ENCODE results near the gene TLK1.

Gene TLK1

DNA sequence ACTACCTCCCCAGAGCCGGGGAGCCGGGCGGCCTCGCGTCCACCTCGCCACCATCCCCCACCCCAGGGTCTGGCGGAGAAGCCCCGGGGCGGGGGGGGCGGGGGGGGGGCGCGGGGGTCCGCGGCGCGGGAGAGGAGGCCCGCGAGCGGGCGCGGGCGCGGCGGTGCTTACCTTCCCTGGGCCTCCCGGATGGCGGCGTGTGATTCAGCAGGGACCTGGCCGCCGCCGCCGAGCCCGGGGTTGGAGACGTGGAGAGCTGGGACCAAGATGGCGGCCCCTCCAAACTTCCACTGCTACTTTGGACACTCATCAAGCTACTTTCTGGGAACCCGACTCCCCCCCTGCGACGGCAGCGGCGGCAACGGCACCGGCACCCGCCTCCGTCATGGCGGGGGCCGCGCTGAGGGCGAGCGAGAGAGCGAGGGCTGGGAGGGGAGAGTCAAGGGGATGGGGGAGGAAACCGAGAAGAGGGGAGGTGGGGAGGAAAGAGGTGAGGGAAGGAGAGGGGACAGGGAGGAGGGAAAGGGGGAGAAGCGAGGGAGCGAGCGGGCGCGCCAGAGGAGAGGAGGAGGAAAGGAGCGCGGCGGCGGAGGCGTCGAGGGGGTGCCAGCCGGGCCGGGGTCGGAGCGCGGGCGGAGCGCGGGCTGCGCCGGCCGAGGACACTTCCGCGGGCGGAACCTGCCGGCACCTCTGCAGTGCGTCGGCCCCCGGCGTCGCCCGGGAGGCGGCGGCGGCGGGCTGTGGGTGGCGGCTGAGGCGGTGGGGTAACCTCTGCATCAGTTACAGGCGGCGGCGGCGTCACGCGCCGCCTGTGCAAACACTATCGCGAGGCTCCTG is at the start of gene TLK1:
Gene TLK1, minus strand, starts transcription at position 775 of the 837 bp plus-strand sequence. Its CDS starts 465 bp downstream, at position 310.
- peak; percentile 49 for DNase-seq

DNA sequence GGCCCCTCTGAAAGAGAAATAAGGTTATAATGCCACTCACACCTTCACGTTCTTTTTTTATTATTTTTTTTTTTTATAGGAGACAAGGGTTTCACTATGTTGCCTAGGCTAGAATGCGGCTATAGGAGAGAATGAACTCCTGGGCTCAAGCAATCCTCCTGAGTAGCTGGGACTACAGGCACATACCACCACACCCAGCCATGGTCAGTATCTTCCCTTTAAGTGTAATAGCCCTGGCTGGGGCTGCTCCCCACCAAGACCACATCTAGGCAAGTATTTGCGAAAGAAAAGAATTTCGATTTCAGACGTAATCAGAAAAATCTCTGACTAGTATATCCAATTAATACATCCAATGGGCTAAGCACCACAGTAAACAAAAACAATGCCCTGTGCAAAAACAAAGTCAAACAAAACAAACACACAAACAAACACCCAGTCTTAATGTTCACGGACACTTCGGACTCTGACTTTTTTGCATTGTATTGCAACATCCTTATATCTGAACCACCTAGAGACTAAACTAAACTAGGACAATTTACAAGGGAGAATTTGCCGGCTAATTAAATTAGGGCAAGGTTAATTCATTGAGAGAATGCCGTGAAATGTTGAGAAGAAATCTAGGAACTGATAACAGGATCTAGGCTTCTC is 49.6 kb upstream of the TLK1 start:
- no peak for DNase-seq

DNA sequence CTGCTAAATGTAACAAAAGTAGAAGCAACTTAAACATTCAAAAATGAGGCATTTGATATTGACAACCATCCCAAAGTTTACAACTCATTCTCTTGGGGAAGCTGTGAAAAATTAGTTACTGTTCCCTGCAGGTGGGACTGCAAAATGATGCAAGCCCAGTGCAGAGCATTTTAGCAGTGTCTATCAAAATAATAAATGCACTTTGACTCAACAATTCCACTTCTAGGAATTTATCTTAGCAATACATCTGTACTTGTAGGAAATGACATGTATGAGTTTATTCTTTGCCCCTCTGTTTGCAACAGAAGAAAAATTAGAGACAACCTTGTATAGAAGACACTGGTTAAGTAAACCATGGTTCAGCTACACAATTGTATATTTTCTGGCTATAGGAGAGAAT is 48.0 kb upstream of the TLK1 start:
- no peak for DNase-seq

DNA sequence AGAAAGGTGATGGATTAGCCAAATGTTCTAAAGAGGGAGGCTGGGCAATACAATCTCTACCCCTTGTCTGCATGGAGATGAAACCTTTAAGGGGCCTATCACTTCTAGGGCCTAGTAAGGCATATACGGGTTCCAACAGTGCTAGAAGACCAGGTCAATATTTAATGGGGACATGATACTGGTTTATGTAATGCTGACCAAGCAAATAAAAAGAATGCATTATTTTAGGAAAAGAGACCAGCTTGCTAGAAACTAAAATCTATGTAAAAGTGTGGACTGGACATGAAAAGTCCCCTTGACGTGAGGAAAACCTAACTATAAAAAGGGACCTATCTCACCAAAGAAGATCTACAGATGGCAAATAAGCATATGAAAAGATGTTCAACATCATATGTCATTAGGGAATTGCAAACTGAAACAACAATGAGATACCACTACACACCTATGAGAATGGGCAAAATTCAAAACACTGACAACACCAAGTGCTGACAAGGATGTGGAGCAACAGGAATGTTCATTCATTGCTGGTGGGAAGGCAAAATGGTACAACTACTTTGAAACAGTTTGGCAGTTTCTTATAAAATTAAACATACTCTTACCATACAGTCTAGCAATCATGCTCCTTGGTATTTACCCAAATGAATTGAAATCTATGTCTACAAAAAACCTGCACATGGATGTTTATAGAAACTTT is 45.9 kb upstream of the TLK1 start:
- no peak for DNase-seq

DNA sequence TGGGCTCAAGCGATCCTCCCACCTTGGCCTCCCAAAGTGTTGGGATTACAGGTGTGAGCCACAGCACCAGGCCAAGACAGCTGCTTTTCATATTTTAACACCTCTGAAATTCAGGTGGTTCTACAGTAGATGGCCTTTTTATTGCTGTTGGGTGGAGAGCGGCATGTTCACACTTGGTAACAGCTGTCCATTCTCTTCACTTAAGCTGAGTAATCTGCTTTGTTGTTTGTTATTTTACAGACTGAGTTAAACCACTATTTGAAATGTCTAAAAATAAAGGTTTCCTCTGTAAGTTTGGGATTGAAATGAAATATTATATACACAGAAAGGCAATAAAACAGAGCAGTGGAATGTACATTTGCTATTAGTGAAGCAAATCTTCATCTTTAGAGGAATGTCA is 44.9 kb upstream of the TLK1 start:
- DNase-seq, result no peak

DNA sequence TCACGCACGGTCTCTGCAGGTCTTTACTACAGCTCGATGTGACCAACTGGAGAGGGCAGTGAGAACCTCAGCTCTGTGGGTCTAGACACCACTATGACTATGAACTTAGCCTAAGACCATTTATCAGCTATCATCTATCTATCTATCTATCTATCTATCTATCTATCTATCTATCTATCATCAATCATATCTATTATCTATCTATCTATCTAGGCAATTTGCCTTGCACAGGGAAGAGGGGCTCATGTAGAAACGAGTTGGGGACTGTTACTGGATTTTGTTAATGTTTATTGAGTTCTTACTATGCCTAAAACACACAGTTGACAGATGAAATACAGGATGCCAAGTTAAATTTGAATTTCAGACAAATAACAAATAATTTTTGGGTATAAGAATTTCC is 41.1 kb upstream of the TLK1 start:
- DNase-seq, result no peak

DNA sequence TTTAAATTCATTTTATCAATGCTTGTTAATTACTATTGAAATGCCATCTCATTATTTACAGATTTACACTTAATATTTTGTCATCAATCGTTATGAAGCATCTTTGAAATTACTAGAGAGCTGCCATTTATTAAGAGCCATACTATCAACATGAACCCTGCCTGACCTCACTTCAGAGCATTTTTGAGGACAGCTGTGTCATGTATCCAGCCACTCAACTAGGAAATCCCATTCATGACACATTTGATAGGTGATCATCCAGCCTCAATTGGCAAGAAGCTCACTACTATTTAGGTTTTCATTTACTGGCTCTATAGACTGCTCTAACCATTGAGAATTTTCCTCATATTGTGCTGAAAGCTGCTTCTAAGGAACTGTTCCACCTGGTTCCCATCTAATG is 40.6 kb upstream of the TLK1 start:
- DNase-seq, result no peak

DNA sequence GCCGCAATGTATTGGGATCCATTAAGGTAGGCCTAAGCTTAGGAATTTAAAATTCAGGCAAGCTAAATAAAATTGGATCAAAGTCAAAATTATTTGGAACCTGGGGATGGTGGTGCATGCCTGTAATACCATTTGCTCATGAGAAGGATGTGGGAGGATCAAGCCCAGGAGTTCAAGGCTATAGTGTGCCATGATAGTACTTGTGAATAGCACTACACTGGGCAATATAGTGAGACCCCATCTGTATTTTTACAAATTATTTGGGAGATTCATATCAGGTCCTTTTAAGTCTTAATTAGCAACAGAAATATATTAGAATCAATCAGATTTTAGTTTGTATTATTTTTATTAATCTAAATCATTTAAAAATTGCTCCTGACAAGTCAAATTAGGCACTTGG is 39.8 kb upstream of the TLK1 start:
- no peak for DNase-seq

DNA sequence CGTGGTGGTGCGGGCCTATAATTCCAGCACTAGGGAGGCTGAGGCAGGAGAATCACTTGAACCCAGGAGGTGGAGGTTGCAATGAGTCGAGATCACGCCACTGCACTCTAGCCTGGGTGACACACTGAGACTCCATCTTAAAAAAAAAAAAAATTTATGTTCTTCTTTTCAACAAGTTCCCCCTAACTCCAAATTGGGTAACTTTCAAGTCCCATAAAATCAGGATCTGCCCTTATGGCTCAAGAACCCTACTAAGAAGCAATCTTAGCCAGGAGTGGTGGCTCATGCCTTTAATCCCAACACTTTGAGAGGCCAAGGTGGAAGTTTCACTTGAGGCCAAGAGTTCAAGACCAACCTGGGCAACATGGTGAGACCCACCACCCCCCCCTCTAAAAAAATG is 30.3 kb upstream of the TLK1 start:
- DNase-seq, result no peak

DNA sequence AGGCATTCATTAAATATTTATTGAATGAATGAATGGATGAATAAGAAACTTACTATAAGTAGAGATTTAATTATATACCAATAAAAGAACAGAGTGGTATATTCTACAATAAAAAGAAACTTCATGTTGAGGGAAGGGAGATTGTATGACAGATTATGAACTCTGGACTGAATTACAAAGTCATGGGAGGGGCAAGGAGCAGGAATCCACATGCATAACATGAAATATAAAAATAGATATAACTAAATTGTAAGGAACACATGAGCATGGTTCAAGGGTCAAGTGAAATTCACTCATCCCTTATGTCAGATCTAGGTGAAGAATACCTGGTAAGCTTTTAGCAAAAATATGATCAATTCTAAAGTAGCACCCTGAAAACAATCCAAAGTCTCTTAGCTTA is 27.1 kb upstream of the TLK1 start:
- no peak for DNase-seq

DNA sequence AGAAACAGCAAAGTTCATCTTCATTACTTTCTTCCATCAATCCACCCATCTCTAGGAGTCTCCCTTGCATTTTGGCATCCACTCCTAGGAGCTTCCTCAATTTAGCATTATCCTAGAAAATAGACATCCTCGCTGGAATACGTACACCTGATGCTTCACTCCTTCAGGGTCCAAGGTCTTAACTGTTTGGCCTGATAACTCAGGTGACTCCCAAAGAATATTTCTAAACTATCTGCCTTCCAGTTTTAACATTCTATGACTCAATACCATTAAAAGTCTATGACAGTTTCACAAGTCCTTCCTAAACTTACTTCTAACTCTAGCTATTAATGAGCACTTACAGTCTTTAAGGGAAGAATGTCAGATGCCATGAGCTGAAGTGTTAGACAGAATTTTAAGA is 26.5 kb upstream of the TLK1 start:
- no peak for DNase-seq

DNA sequence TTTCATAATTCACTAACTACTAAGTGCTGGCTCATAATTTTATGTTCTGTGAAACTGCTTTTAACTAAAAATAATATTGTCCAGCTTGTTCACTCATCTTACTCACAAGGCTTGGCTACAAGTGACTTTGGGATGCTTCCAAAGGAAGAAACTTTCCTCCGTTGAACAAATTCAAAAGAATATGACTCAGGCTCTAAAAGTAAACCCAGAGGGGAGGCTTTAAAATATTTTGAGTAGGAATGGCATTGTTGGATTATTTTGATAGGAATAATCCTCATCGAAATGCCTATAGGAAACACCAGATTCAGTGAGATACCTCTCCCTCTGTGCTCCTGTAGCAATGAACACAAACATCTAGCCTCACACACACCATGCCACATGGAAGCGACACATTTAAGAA is 25.2 kb upstream of the TLK1 start:
- DNase-seq, result no peak

DNA sequence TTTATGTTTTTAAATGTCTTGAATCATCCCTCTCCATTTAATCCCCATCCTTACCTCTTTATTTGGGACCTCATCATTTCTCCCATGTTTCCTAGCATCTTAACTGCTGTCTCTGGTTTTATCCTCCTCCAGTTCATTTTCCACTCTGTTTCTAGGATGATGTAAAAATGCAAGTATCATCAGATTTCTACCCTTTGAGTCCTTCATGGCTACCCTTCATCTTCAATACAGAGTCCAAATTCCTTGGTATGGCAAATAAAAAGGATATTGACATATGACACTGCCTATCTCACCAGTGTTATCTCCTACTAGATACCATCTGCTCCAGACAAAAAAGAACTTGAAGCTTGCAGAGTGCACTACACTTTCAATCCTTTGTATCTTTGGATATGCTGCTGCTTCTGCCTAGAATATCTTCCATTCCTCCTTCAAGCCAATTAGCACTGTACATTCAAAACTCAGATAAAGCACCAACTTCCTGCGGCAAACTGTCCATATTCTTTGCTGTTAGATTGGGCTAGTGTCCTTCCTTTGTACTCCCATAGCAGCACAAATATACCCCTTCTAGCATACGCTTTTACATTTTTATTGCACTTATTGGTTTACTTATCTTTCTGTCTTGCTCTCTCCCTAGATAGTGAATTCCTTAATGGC is 24.6 kb upstream of the TLK1 start:
- DNase-seq, result no peak

DNA sequence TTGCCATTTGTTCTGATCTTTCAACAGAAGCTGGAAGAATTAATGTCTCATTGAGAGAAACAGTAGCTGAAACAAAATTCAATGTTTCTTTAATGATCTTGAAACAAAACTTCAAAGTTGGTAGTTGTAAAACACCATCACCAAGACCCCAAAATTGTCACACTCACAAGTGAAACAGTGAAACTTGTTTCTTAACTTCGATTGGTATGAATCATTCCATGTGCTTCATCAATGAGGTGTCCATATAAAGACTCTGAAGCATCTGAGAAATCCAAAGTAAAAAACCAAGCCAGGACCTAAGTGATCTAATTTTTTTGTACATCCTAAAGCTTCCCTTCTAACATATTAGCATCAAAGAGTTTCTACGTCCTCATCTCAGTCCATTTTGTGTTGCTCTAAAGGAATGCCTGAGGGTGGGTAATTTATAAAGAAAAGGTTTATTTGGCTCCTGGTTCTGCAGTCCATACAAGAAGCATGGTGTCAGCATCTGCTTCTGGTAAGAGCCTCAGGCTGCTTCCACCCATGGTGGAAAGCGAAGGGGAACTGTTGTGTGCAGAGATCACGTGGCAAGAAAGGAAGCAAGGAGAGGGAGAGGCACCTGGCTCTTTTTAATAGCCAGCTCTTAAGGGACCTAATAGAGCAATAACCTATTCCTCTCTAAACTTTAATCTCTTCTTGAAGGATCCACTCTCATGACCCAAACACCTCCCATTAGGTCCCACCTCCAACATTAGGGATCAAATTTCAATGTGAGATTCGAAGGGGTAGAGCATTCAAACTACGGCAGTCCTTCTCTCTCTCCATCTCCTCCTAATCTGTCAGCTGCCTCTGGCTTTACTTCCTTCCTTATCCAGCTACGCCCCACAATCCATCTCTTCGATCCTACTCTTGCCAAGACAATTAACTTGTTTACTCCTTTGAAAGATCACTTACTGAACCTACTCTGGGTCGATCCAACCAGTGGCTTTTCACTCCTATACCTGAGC is 20.7 kb upstream of the TLK1 start:
- DNase-seq, result no peak

DNA sequence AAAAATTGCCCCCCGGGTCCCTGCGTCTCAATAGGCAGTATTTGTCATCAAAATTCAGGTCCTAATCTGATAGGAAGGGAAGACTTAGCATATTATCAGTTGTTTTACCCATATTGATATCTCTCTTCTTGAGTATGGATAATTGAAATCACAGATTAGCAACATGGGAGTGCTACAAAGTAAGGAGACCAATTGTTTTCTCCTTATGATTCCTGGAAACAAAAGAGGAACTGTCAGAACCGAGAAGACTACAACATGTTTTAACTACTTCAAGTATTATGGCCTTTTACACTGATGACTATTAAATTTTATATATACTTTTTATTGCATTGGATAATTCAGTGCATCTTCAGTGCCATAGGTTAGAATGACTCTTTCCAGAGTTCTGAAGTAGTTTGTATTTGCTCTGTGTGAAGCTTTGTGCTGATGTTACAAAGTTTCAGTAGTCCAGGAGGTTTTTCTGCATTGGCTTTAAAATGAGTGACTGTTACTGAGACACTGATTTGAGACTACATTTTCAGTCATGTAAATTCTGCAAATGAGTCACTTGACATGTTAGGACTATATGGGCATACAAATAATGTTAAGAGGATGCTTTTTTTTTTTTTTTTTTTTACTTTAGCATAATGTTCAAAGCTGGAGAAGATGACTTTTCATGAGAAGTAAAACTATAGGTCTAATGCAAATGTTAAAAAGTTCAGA is 19.7 kb upstream of the TLK1 start:
- no peak for DNase-seq

DNA sequence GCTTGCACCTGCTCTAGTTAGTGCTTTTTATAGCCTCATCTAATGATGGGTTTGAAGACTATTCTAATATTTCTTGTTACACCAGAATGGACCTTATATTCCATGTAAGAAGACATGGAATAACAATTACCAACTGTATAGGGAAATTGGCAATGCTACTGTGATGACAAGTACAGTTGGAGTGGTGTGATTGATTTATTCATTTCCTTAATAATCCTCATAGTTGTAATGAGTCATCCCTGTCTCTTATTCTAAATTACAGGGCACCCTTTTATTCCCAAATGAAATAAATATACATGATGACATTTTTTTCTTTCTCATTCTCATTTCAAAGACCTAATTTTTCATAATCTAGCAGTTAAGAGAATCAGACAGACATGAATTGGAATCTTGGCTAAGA is 18.3 kb upstream of the TLK1 start:
- no peak for DNase-seq

DNA sequence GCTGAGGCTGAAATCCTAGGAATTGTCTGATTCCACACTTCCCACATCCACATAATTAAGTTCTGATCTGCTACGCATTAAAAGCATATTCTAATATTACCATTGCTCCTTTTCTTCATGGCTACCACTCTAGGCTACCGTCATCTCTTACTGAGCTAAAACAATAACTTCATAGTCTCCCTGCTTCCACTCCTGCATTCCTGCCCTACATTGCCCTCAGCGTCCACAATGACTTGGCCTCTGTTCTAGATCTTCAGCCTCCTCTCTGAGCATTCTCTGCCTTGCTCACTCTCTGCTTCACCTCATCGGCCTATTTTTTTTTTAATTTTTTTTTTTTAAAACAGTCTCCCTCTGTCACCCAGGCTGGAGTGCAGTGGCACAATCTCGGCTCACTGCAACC is 15.8 kb upstream of the TLK1 start:
- DNase-seq, result no peak

DNA sequence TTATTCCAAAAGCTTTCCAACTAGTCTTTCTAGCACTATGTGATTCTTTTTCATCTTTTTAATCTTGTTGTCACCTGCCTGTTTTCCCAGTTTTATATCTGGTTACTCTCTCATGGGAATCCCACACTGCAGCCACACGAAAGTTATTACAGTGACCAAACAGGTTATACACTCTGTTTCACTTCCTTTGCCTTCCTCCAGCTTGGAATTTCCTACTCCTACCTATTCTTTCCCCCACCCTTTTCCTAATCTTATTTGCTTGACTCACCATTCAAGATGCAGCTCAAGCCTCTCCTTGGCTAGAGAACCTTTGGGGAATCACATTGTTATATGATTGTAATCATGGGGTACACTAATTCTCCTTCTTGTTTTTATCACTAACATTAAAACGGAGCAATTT is 13.4 kb upstream of the TLK1 start:
- DNase-seq, result no peak

DNA sequence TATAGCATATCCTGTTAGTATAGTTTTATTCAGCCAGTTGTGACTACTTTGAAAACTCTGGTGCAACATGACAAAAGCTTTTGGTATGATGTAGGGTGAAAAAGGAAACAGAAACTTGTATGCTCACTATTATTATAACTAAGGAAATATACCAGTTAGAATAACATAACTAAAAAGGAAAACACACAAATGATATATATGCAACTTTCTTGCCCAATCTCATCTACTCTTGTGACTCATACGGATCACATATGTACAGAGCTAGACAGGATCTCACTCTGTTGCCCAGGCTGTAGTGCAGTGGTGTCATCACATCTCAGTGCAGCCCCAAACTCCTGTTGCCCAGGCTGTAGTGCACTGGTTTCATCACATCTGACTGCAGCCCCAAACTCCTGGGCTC is 12.4 kb upstream of the TLK1 start:
- DNase-seq, result no peak

DNA sequence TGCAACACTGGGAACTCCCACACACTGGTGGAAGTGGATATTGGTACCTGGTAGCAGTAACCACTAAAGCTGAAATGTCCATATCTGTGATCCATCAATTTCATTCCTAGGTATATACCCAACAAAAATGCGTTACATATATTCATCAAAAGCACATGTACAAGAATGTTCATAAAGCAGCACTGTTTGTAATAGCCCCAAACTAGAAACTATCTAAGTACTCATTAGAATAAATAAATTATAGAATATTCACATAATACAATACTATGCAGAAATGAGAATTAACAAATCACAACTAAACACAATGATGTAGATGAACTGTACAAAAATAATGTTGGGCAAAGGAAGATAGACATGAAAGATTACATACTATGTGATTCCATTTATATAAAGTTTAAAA is 11.1 kb upstream of the TLK1 start:
- DNase-seq, result no peak

DNA sequence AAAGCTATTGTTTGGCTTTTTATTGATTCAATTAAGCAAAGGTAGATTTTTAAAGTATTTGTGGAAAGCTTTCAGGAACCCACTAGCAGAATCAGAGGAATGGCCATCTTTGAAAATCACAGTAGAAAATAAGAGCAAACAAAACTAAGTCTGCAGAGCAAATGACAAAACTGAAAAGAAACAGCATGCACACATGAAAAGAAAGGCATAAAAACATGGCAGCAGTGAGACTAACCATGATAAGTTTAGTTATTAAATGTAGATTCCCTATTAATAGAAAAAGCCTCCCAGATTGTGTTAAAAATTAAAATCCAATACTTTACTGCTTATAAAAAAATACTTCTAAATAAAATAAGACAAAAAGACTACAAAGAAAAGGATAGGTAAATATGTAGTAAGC is 9.1 kb upstream of the TLK1 start:
- no peak for DNase-seq

DNA sequence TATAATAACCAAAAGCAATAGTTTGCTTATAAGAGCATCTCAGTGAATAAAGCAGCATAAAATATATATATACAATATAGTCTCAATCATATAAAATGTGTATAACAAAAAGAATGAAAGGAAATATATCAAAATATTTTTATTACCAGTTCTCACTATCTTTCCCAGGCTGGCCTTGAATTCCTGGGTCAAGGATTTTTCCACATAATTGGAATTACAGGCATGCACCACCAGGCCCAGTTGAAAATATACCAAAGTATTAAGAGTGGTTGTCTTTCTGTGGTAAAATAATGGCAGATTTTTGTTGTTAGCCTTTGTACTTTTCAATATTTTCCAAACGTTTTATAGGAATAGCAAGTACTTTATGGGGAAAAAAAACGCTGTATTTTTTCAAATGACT is 8.6 kb upstream of the TLK1 start:
- DNase-seq, result no peak
